MM.1S (cell line): ENCODE results near the gene LRTM2.
A peak's percentile ranks its signal among the peaks of the same experiment; 100 is the strongest.

Experiments
- DNase-seq: peaks from one replicate; pipeline ENCODE4 v3.0.0-alpha.2; 2015
- H2AFZ ChIP-seq: fragments of 300-600 bp; sonication (generic); 2 replicates; pipeline ENCODE4 v1.6.0; 2016; ENCODE audit warnings: antibody characterized with exemption, low read length
- H3F3A ChIP-seq: fragments of 300-600 bp; sonication (generic); 2 replicates; pipeline ENCODE4 v1.6.1; 2016; ENCODE audit warnings: mild to moderate bottlenecking, antibody characterized with exemption, low read length, moderate library complexity, mixed read lengths; ENCODE audit not compliant: insufficient read depth
- H3K27ac ChIP-seq: fragments of 300-600 bp; sonication (generic); 2 replicates; pipeline ENCODE4 v1.5.1; 2016; ENCODE audit warnings: mild to moderate bottlenecking, low read length
- H3K27me3 ChIP-seq: fragments of 300-600 bp; sonication (generic); replicated peaks from 2 replicates; pipeline ENCODE4 v1.6.0; 2016; ENCODE audit warnings: low read length; ENCODE audit not compliant: insufficient read depth
- H3K36me3 ChIP-seq: fragments of 300-600 bp; sonication (generic); replicated peaks from 2 replicates; pipeline ENCODE4 v1.6.1; 2016; ENCODE audit warnings: mild to moderate bottlenecking, low read length, mixed read lengths; ENCODE audit not compliant: insufficient read depth
- H3K4me1 ChIP-seq: fragments of 300-600 bp; sonication (generic); 2 replicates; pipeline ENCODE4 v1.6.1; 2016; ENCODE audit warnings: low read length, mixed read lengths
- H3K4me2 ChIP-seq: fragments of 300-600 bp; sonication (generic); 2 replicates; pipeline ENCODE4 v1.6.0; 2016; ENCODE audit warnings: low read depth, low read length
- H3K4me3 ChIP-seq: fragments of 300-600 bp; sonication (generic); 2 replicates; pipeline ENCODE4 v1.5.1; 2016; ENCODE audit warnings: low read length, mixed read lengths
- H3K79me2 ChIP-seq: fragments of 300-600 bp; sonication (generic); 2 replicates; pipeline ENCODE4 v1.6.1; 2016; ENCODE audit warnings: mixed run types, low read length, mixed read lengths
- H3K9ac ChIP-seq: fragments of 300-600 bp; sonication (generic); 2 replicates; pipeline ENCODE4 v1.6.1; 2016; ENCODE audit warnings: low read length, mixed read lengths
- H3K9me2 ChIP-seq: fragments of 300-600 bp; sonication (generic); replicated peaks from 2 replicates; pipeline ENCODE4 v1.6.1; 2016; ENCODE audit warnings: mild to moderate bottlenecking, low read length, mixed read lengths; ENCODE audit not compliant: insufficient read depth
- H3K9me3 ChIP-seq: fragments of 300-600 bp; sonication (generic); replicated peaks from 2 replicates; pipeline ENCODE4 v1.6.1; 2016; ENCODE audit warnings: mild to moderate bottlenecking, low read length, mixed read lengths; ENCODE audit not compliant: insufficient read depth
- H4K20me1 ChIP-seq: fragments of 300-600 bp; sonication (generic); 2 replicates; pipeline ENCODE4 v1.6.1; 2016; ENCODE audit warnings: mild to moderate bottlenecking, low read length, moderate library complexity, mixed read lengths; ENCODE audit not compliant: insufficient read depth
- CTCF ChIP-seq: fragments of 300-600 bp; sonication (generic); IDR thresholded peaks from 2 replicates; pipeline ENCODE4 v1.5.1; 2016; ENCODE audit warnings: antibody characterized with exemption, low read length, mixed read lengths
- EZH2 ChIP-seq: fragments of 300-600 bp; sonication (generic); optimal IDR thresholded peaks from 2 replicates; pipeline ENCODE3; 2017; ENCODE audit warnings: low read depth, mild to moderate bottlenecking, antibody characterized with exemption, low read length, mixed read lengths
- EZH2phosphoT487 ChIP-seq: fragments of 300-600 bp; sonication (generic); IDR thresholded peaks from 2 replicates; pipeline ENCODE4 v1.6.1; 2018; ENCODE audit warnings: antibody characterized with exemption, low read length

The LRTM2 gene

DNA sequence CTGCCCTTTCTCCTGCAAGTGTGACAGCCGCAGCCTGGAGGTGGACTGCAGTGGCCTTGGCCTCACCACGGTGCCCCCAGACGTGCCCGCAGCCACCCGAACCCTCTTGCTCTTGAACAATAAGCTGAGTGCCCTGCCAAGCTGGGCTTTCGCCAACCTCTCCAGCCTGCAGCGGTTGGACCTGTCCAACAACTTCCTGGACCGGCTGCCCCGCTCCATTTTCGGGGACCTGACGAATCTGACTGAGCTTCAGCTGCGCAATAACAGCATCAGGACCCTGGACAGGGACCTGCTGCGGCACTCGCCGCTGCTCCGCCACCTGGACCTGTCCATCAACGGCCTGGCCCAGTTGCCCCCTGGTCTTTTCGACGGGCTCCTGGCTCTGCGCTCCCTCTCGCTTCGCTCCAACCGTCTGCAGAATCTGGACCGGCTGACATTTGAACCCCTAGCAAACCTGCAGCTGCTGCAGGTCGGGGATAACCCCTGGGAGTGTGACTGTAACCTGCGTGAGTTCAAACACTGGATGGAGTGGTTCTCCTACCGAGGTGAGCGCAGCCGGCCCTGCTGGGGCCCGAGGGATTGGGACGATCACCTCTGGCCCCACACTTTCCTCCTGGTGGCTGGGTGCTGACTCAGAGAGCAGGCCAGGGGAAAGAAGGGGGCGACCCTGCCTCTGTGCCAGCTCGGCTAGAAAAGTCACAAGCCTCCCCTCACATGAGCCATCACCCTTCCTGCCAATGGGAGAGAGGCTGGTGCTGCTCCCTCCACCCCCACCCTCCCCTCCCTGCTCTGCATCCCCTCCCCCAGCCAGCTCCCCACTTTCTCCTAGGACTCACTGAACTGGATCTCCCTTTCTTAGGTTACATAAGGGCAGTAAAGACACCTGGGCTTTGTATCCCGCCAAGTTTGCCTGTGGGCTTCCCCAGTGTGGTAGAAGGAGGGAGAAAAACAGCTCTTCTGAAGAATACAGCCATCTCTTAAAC, 10.9 kb downstream of the LRTM2 start:
- peak; percentile 25 for DNase-seq
- H3K9me2 ChIP-seq, result no peaks in the 10 kb centered on the region
- no peaks in the 10 kb centered on the region for H3K4me1 ChIP-seq
- TF ChIP-seq EZH2phosphoT487, result no peak
- no peak for TF ChIP-seq EZH2
- no peak for TF ChIP-seq CTCF
- H4K20me1 ChIP-seq, result no peaks in the 10 kb centered on the region
- no peaks in the 10 kb centered on the region for H3K79me2 ChIP-seq
- peaks cover 94% of the 10 kb centered on the region for H3K27me3 ChIP-seq
- no peak overlapping the region for H3K27ac ChIP-seq
- H3K4me2 ChIP-seq, result no peak overlapping the region
- no peaks in the 10 kb centered on the region for H3K9me3 ChIP-seq
- no peak overlapping the region for H3K4me3 ChIP-seq
- H3K9ac ChIP-seq, result no peak overlapping the region
- no peaks in the 10 kb centered on the region for H3F3A ChIP-seq
- no peaks in the 10 kb centered on the region for H3K36me3 ChIP-seq
- no peak overlapping the region for H2AFZ ChIP-seq

- Histone ChIP-seq H3K36me3 (no peaks in the 10 kb centered on the region), H3K9ac (no peak overlapping the region), H3K4me2 (no peak overlapping the region), H3F3A (no peaks in the 10 kb centered on the region), H3K79me2 (no peaks in the 10 kb centered on the region), H3K4me3 (no peak overlapping the region), H2AFZ (no peak overlapping the region), H4K20me1 (no peaks in the 10 kb centered on the region), H3K27ac (no peak overlapping the region), H3K9me2 (no peaks in the 10 kb centered on the region), H3K4me1 (no peaks in the 10 kb centered on the region), H3K9me3 (no peaks in the 10 kb centered on the region), H3K27me3 (peaks cover 97% of the 10 kb centered on the region)
- TF ChIP-seq EZH2phosphoT487 (no peak), CTCF (no peak), EZH2 (no peak)
- no peak for DNase-seq
Observed at GRCh38 chr12:1832801-1833595, 12.6 kb downstream of the LRTM2 start.

GRCh38 chr12:1833596-1834028, 13.2 kb downstream of the LRTM2 start:
- Histone ChIP-seq H2AFZ (no peak overlapping the region), H3K4me1 (no peaks in the 10 kb centered on the region), H3K9me3 (no peaks in the 10 kb centered on the region), H3F3A (no peaks in the 10 kb centered on the region), H3K9ac (no peak overlapping the region), H3K9me2 (no peaks in the 10 kb centered on the region), H4K20me1 (no peaks in the 10 kb centered on the region), H3K79me2 (no peaks in the 10 kb centered on the region), H3K27ac (no peak overlapping the region), H3K4me2 (no peak overlapping the region), H3K36me3 (no peaks in the 10 kb centered on the region), H3K4me3 (no peak overlapping the region), H3K27me3 (peaks cover 98% of the 10 kb centered on the region)
- no peak for DNase-seq
- no peak for TF ChIP-seq EZH2phosphoT487
- no peak for TF ChIP-seq EZH2
- TF ChIP-seq CTCF, result no peak
